GM06990 (cell line): Measurements from ENCODE around the gene ALG14.

Experiments used
- DNase-seq: peaks from one replicate; pipeline ENCODE4 v3.0.0-alpha.2; 2011; ENCODE audit not compliant: insufficient read length; ENCODE audit errors: extremely low read depth
- H3K27me3 ChIP-seq: replicated peaks from 2 replicates; pipeline ENCODE4 v1.6.0; 2011; ENCODE audit warnings: low read length; ENCODE audit not compliant: control insufficient read depth, insufficient read depth
- H3K36me3 ChIP-seq: 2 replicates; pipeline ENCODE4 v1.5.1; 2011; ENCODE audit warnings: low read length; ENCODE audit not compliant: control insufficient read depth, insufficient read depth
- H3K4me3 ChIP-seq: replicated peaks from 2 replicates; pipeline ENCODE4 v1.5.1; 2011; ENCODE audit warnings: low read depth, mild to moderate bottlenecking, control low read depth, low read length
- TF ChIP-seq, protein P1 (sequence below): IDR thresholded peaks from 2 replicates; pipeline ENCODE4 v1.5.1; 2011; ENCODE audit warnings: low read length, control low read depth, mild to moderate bottlenecking, inconsistent platforms; ENCODE audit not compliant: insufficient read depth, poor library complexity, severe bottlenecking

The ALG14 gene

GRCh38 chr1:94936861-94937620, 135.7 kb downstream of the ALG14 start:
- H3K27me3 ChIP-seq = no peaks in the 10 kb centered on the region
- no peak overlapping the region for H3K4me3 ChIP-seq
- no peak for DNase-seq
- H3K36me3 ChIP-seq = no peaks in the 10 kb centered on the region
- TF ChIP-seq, protein P1, sequence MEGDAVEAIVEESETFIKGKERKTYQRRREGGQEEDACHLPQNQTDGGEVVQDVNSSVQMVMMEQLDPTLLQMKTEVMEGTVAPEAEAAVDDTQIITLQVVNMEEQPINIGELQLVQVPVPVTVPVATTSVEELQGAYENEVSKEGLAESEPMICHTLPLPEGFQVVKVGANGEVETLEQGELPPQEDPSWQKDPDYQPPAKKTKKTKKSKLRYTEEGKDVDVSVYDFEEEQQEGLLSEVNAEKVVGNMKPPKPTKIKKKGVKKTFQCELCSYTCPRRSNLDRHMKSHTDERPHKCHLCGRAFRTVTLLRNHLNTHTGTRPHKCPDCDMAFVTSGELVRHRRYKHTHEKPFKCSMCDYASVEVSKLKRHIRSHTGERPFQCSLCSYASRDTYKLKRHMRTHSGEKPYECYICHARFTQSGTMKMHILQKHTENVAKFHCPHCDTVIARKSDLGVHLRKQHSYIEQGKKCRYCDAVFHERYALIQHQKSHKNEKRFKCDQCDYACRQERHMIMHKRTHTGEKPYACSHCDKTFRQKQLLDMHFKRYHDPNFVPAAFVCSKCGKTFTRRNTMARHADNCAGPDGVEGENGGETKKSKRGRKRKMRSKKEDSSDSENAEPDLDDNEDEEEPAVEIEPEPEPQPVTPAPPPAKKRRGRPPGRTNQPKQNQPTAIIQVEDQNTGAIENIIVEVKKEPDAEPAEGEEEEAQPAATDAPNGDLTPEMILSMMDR = no peak

GRCh38 chr1:94935476-94935875, 137.3 kb downstream of the ALG14 start:
- no peaks in the 10 kb centered on the region for H3K27me3 ChIP-seq
- H3K36me3 ChIP-seq = no peaks in the 10 kb centered on the region
- no peak for DNase-seq
- H3K4me3 ChIP-seq = no peak overlapping the region
- TF ChIP-seq, protein P1 = no peak

DNA sequence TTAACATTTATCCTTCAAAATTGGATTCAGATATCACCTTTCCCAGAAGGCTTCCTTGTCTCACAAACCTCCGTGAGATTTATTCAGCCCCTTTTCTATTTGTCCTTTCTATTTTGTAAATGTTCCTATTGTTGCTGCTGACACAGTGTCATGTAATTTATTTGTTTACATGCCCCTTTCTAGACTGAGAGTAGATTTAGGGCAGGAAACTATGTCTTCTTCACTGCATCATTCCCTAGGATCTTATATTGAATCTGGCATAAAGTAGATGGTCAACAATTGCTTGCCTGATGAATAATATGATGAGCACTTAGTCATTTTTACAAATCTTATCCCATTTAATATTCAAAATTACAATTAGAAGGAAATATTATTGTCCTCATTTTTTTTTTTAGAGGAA, 137.7 kb downstream of the ALG14 start:
- DNase-seq = no peak
- Histone ChIP-seq H3K4me3 (no peak overlapping the region), H3K27me3 (no peaks in the 10 kb centered on the region), H3K36me3 (no peaks in the 10 kb centered on the region)
- TF ChIP-seq, protein P1 = no peak

DNA sequence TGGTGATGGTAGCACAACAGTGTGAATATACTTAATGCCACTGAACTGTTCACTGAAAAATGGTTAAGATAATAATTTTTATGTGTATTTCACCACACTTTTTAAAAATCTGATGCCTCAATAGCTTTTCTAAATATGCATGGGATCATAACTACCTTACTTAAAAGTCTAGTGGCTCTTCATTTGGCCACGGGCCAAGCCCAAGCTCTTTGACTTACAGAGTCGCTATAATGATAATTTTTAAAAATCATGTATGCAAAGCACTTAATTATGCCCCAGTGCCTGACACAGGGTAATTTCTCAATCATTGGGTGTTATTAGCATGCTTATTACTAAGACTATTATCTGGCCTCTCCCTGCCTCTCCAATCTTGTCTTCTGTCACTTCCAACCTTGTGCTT, 138.2 kb downstream of the ALG14 start:
- no peak for DNase-seq
- H3K36me3 ChIP-seq = no peaks in the 10 kb centered on the region
- no peaks in the 10 kb centered on the region for H3K27me3 ChIP-seq
- TF ChIP-seq, protein P1 = no peak
- H3K4me3 ChIP-seq = no peak overlapping the region

GRCh38 chr1:94931254-94931841, 141.4 kb downstream of the ALG14 start:
- TF ChIP-seq, protein P1 = no peak
- DNase-seq = no peak
- Histone ChIP-seq H3K36me3 (no peaks in the 10 kb centered on the region), H3K4me3 (no peak overlapping the region), H3K27me3 (no peaks in the 10 kb centered on the region; the same call in 1 of the 2 replicates)
